Ascending aorta (tissue), 2 donors: ENCODE results near the gene IRF2. TPM values are rescaled to one million over a fixed set of nuclear protein-coding genes. Genes with fewer than 3 reads are reported as not detected.

Source experiments
- DNase-seq, 2 donors: peaks; one replicate each; pipeline ENCODE4 v3.0.0-alpha.2; 2019; ENCODE audit warnings: low spot score in 2 of 2
- H3K27ac ChIP-seq, 2 donors: fragments of 200-600 bp; sonication (generic); one replicate each; pipeline ENCODE4 v1.5.1; 2016 to 2017; ENCODE audit warnings: mild to moderate bottlenecking in 1 of 2
- H3K27me3 ChIP-seq: fragments of 200-600 bp; sonication (generic); one replicate; pipeline ENCODE4 v1.5.1; 2017
- H3K36me3 ChIP-seq, 2 donors: fragments of 200-600 bp; sonication (generic); one replicate each; pipeline ENCODE4 v1.5.1; 2016
- H3K4me1 ChIP-seq, 2 donors: fragments of 200-600 bp; sonication (generic); one replicate each; pipeline ENCODE4 v1.5.1; 2016 to 2017; ENCODE audit warnings: mild to moderate bottlenecking in 1 of 2
- H3K4me3 ChIP-seq, 2 donors: fragments of 200-600 bp; sonication (generic); one replicate each; pipeline ENCODE4 v1.5.1; 2016 to 2017; ENCODE audit warnings: mild to moderate bottlenecking in 1 of 2
- H3K9me3 ChIP-seq, 2 donors: fragments of 200-600 bp; sonication (generic); one replicate each; pipeline ENCODE4 v1.5.1; 2016
- intact Hi-C: fragments of 100-400 bp; cut with DNase I; formaldehyde crosslinking; loops from one replicate; pipeline ENCODE4 v1.15.1; 2023
- total RNA-seq: library from RNA; depleted of rRNA; stranded (reverse); fragments of >200 nt; gene quantifications from one replicate; pipeline ENCODE4 v1.1.0, GENCODE V29; 2016
- TF ChIP-seq, protein P1 (sequence below), 3 experiments: fragments of 200-600 bp in 2 of 3; fragments of 450-650 bp in 1 of 3; sonication (generic) in 2 of 3; IDR thresholded peaks; one replicate each; pipeline ENCODE4 v1.5.1; 2016 to 2019; ENCODE audit warnings: antibody characterized with exemption in 3 of 3, mild to moderate bottlenecking in 1 of 3, moderate library complexity in 1 of 3

IRF2 gene
- total RNA-seq, 1 donor from 2014 or later = 39.6 TPM

DNA sequence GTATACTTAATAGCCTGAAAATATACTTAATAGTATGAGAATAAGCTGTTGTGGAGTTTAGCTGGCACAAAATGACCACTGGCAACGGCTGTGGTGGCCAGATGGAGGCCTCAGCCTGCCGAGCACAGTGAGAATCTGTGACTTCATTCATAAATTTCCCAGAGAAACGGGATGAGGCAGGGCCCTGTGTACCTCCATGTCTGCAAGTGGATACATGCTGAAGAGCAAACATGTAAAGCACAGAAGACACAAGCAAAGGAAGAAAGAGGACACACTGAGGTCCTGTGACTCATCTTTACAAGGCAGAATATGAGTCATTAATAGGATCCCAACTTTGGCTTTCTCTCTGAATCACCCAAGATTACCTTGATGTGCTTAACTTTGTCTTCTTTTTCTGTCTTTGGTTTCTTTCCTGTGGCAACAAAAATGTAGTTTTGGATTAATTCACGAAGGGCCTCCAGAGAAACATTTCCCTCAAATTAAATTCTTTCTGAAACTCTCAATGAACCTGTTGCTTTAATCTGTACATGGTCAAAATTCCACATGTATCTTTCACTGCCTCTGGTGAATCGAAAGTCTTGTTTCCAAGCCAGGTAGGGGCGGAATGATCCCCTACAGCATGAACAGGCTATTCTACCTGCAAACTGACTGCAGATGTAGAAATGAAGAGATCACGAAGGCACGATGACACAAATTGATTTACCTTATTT lies 56.4 kb downstream of the IRF2 start:
- Histone ChIP-seq H3K36me3 (peaks cover 14 to 47% of the 10 kb centered on the region in 2 donors), H3K4me3 (no peak overlapping the region)
- intact Hi-C loops = no loop called here

DNA sequence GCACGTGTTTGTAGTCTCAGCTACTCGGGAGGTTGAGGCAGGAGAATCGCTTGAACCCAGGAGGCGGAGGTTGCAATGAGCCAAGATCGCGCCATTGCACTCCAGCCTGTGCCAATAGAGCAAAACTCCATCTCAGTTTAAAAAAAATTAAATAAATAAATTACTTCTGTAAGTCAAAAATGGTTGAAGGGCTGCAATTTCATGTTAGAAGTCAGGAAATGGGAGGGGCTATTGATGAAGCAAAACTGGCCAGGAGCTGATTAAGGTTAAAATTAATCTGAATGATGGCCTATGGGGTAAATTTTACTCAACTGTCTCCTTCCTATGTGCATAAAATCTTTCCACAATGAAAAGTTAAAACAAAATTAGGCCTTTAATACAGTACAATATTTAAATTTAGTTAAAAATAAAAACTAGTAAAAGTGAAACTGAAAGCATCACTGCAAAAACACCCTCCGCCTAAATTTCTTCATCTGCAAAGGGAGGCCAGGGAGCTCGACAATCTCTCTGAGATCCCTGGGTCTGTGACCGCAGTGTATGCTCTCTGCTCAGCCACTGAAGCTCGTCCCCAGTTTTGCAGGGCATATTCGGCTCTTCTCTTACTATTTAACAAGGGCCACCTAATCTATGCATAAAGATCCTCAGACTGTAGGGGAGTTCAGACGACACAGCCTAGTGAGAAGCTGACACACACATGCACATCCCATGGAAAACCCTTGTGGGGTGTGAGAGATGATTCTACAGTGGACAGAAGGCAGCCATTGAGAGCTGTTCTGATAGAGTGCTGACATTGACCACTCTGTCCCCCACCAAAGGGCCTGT lies 57.2 kb downstream of the IRF2 start:
- no peak for DNase-seq
- H3K4me1 ChIP-seq = no peaks in the 10 kb centered on the region
- H3K27me3 ChIP-seq = no peaks in the 10 kb centered on the region
- H3K36me3 ChIP-seq = peaks cover 14 to 47% of the 10 kb centered on the region in 2 donors
- no peaks in the 10 kb centered on the region for H3K9me3 ChIP-seq
- H3K27ac ChIP-seq = peak overlapping the region; percentile 48 to 50
- peak overlapping the region in 1 of 2 donors; percentile 29 for H3K4me3 ChIP-seq
- intact Hi-C loops = no loop called here
- TF ChIP-seq, protein P1, sequence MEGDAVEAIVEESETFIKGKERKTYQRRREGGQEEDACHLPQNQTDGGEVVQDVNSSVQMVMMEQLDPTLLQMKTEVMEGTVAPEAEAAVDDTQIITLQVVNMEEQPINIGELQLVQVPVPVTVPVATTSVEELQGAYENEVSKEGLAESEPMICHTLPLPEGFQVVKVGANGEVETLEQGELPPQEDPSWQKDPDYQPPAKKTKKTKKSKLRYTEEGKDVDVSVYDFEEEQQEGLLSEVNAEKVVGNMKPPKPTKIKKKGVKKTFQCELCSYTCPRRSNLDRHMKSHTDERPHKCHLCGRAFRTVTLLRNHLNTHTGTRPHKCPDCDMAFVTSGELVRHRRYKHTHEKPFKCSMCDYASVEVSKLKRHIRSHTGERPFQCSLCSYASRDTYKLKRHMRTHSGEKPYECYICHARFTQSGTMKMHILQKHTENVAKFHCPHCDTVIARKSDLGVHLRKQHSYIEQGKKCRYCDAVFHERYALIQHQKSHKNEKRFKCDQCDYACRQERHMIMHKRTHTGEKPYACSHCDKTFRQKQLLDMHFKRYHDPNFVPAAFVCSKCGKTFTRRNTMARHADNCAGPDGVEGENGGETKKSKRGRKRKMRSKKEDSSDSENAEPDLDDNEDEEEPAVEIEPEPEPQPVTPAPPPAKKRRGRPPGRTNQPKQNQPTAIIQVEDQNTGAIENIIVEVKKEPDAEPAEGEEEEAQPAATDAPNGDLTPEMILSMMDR (IDR thresholded peaks at IDR 0.05) = no peak

More for the DNA sequence above, 56.4 kb downstream of the IRF2 start:
- DNase-seq = no peak
- TF ChIP-seq, protein P1 (IDR thresholded peaks at IDR 0.05) = no peak
- H3K27me3 ChIP-seq = no peaks in the 10 kb centered on the region
- H3K27ac ChIP-seq = peak overlapping the region; percentile 48 to 50
- peaks cover 0 to 6% of the 10 kb centered on the region in 2 donors for H3K9me3 ChIP-seq
- no peaks in the 10 kb centered on the region for H3K4me1 ChIP-seq

DNA sequence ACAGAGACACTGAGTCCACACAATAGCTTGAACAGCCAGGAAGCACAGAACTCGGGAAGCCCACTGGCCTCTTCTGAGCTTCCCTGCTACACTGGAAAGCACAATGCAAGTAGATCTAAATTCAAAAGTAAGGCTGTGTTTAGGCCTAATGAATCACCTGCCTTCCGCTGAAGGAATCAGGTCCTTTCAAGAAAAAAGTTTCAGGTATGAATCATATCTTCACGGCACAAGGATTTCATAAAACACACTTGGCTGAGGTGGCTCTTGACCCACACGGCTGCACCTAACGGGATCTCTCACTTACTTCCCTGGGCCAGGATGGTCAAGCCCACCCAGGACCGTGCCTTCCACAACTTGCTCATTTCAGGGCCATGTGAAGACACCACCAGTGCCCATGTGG lies 59.3 kb downstream of the IRF2 start:
- peaks cover 14 to 46% of the 10 kb centered on the region in 2 donors for H3K36me3 ChIP-seq
- TF ChIP-seq, protein P1 (IDR thresholded peaks at IDR 0.05) = no peak

DNA sequence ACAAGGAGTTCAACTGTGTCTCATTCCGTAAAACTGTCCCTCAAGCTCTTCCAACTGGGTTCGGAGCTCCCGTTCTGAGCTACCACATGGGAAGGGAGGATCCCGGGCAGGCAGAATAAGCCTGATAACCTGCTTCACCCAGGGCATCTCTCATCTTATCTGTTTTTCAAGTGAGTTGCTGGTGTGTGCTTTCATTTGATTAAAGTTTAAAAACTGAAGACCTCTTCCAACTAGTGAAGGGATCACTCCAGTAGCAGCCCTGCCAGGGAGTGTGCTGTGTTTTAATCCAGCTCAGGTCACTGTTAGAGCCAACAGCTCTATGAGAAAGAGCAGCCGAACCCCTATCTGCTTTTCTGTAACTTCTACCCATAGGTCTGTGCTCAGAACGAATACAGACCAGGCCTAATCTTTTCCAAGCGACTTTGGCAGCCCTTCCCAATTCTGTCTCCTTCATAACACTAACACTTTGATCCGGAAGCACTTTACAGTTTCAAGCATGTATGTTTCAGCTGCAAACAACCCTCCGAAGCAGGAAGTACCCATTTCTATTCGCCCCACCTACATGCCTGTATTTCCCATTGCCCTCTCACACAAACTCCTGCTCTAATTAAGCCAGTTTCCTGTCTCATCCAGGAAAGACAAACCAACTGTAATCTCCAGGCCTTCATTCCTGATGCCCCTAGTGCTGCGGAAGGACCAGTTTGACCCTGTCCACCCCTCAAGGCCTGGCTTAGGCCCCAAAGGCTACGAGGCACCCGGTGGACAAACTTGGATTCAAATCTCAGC lies 60.9 kb downstream of the IRF2 start:
- H3K9me3 ChIP-seq = no peaks in the 10 kb centered on the region
- no peak for DNase-seq
- H3K27me3 ChIP-seq = no peaks in the 10 kb centered on the region
- peak overlapping the region in 1 of 2 donors; percentile 34 for H3K27ac ChIP-seq
- peaks cover 8 to 53% of the 10 kb centered on the region in 2 donors for H3K36me3 ChIP-seq
- intact Hi-C loops = no loop called here
- TF ChIP-seq, protein P1 (IDR thresholded peaks at IDR 0.05) = no peak
- no peak overlapping the region for H3K4me3 ChIP-seq
- no peaks in the 10 kb centered on the region for H3K4me1 ChIP-seq

More for the DNA sequence above, 59.3 kb downstream of the IRF2 start:
- H3K9me3 ChIP-seq = no peaks in the 10 kb centered on the region
- no peak for DNase-seq
- H3K4me3 ChIP-seq = no peak overlapping the region
- no peak overlapping the region for H3K27ac ChIP-seq
- intact Hi-C loops = no loop called here
- H3K27me3 ChIP-seq = no peaks in the 10 kb centered on the region
- no peaks in the 10 kb centered on the region for H3K4me1 ChIP-seq

DNA sequence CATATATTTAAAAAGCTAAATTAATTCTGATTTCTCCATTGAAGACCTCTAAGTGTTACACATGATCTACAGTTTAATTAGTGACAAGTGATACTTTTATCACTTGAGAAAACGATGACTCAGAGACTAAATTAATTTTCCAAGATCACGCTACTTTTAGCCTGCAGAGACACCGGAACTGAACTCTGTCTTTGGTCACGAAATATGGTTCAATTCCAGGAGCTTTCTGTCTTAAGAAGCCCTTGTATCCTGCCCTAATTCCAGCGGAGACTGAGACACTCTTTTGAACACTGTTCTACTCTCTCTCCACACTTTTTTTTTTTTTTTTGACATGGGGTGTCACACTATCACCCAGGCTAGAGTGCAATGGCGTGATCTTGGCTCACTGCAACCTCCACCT lies 63.6 kb downstream of the IRF2 start:
- intact Hi-C loops = no loop called here
- Histone ChIP-seq H3K36me3 (peaks cover 21 to 70% of the 10 kb centered on the region in 2 donors), H3K27ac (no peak overlapping the region), H3K4me1 (peaks cover 0 to 4% of the 10 kb centered on the region in 2 donors), H3K9me3 (no peaks in the 10 kb centered on the region), H3K4me3 (no peak overlapping the region), H3K27me3 (no peaks in the 10 kb centered on the region)
- TF ChIP-seq, protein P1 (IDR thresholded peaks at IDR 0.05) = no peak
- DNase-seq = no peak
